SHP77 (cell line): Measurements from ENCODE around the gene FAM83G.
A peak's percentile ranks its signal among the peaks of the same experiment; 100 is the strongest.
"Not testable (repeated sequence)": the region's sequence is repeated elsewhere in the genome, so short reads cannot be mapped to it uniquely, and the experiment has no call there.

Experiments
- DNase-seq, 2 experiments: peaks; one replicate each; lab custom pipeline; 2025; lab: John Stamatoyannopoulos, UW

The FAM83G gene

GRCh38 chr17:19022747-19023146 is 18.2 kb upstream of the FAM83G start:
- DNase-seq: no peak

GRCh38 chr17:19022128-19022527 is 17.6 kb upstream of the FAM83G start:
- no peak for DNase-seq

GRCh38 chr17:19021622-19022083 is 17.1 kb upstream of the FAM83G start:
- no peak for DNase-seq

- DNase-seq: not testable (repeated sequence)
Observed at GRCh38 chr17:19021011-19021621, 16.6 kb upstream of the FAM83G start.

GRCh38 chr17:19020016-19020415 is 15.5 kb upstream of the FAM83G start:
- no peak for DNase-seq

GRCh38 chr17:19019041-19019941 is 14.7 kb upstream of the FAM83G start:
- peak in 1 of 2 experiments; percentile 20 for DNase-seq

- DNase-seq: no peak
Observed at GRCh38 chr17:19018600-19018950, 14.0 kb upstream of the FAM83G start.

- DNase-seq: no peak
Observed at GRCh38 chr17:19017804-19018599, 13.4 kb upstream of the FAM83G start.

- no peak for DNase-seq
Observed at GRCh38 chr17:19017401-19017800, 12.8 kb upstream of the FAM83G start.

- no peak for DNase-seq
Observed at GRCh38 chr17:19016881-19017280, 12.3 kb upstream of the FAM83G start.

GRCh38 chr17:19016297-19016696 is 11.7 kb upstream of the FAM83G start:
- no peak for DNase-seq

GRCh38 chr17:19015428-19015827 is 10.9 kb upstream of the FAM83G start:
- DNase-seq: no peak

- DNase-seq: no peak
Observed at GRCh38 chr17:19014628-19015215, 10.2 kb upstream of the FAM83G start.

GRCh38 chr17:19013806-19014627 is 9.5 kb upstream of the FAM83G start:
- no peak for DNase-seq

GRCh38 chr17:19013226-19013625 is 8.7 kb upstream of the FAM83G start:
- no peak for DNase-seq

GRCh38 chr17:19012171-19013080 is 7.9 kb upstream of the FAM83G start:
- no peak for DNase-seq

GRCh38 chr17:19011581-19011980 is 7.0 kb upstream of the FAM83G start:
- no peak for DNase-seq

- no peak for DNase-seq
Observed at GRCh38 chr17:19010729-19011505, 6.4 kb upstream of the FAM83G start.

- no peak for DNase-seq
Observed at GRCh38 chr17:19009970-19010369, 5.4 kb upstream of the FAM83G start.
